ENCODE measurements around the gene CEP131. TPM values are rescaled to one million over a fixed set of nuclear protein-coding genes. Genes with fewer than 3 reads are reported as not detected.

Gene CEP131
- total and polyA plus RNA-seq, 7 donors, result 1.8 to 11.6 (median 5.0) TPM

DNA sequence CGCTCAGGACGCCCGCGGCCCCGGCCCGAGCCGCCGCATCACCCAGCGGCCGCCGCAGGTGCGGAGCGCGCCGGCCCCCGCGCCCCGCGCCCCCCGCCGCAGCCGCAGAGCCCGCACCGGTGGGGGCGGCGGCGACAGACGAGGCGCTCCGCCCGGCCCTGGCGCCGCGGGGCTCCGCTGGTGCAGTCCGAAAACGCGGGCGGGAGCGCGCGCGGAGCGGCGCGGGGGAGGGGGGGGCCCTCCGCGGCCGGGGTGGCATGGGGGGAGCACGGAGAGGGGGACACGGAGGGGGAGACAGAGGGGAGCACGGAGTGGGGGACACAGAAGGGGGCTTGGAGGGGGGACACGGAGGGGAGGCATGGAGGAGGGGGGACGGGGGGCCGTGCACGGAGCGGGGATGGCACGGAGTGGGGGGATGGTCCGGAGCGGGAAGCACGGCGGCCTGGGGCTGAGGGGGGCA is 56.7 kb downstream of the CEP131 start, which contains the start of gene AATK:
TSS of gene AATK (minus strand) at position 189 of the 460 bp plus-strand sequence. CDS start 229 bp downstream, outside the sequence.
- Histone ChIP-seq H3K27me3 (peaks cover 5 to 34% (median 20%) of the 10 kb centered on the region in 3 donors), H3K4me3 (peak within 1 kb of the TSS; percentile 21 to 46 (median 39)), H3K9me3 (no peaks in the 10 kb centered on the region), H3K4me1 (peaks cover 0 to 10% (median 9%) of the 10 kb centered on the region in 4 donors), H3K36me3 (no peaks in the 10 kb centered on the region), H3K27ac (peak within 1 kb of the TSS in 3 of 4 donors; percentile 4 to 73 (median 23))
- TF ChIP-seq POLR2A (IDR thresholded peaks at IDR 0.05), result no peak
- no peak for TF ChIP-seq CTCF (IDR thresholded peaks at IDR 0.05)
- no peak for TF ChIP-seq EP300 (IDR thresholded peaks at IDR 0.05)
- no peak for TF ChIP-seq POLR2AphosphoS5 (IDR thresholded peaks at IDR 0.05)
- WGBS, 2 donors, result 1 to 2% methylated on average over 62 of the region's 62 CpGs
- intact Hi-C loops (cut with DNase I), result no loop called here
- DNase-seq, result no peak

DNA sequence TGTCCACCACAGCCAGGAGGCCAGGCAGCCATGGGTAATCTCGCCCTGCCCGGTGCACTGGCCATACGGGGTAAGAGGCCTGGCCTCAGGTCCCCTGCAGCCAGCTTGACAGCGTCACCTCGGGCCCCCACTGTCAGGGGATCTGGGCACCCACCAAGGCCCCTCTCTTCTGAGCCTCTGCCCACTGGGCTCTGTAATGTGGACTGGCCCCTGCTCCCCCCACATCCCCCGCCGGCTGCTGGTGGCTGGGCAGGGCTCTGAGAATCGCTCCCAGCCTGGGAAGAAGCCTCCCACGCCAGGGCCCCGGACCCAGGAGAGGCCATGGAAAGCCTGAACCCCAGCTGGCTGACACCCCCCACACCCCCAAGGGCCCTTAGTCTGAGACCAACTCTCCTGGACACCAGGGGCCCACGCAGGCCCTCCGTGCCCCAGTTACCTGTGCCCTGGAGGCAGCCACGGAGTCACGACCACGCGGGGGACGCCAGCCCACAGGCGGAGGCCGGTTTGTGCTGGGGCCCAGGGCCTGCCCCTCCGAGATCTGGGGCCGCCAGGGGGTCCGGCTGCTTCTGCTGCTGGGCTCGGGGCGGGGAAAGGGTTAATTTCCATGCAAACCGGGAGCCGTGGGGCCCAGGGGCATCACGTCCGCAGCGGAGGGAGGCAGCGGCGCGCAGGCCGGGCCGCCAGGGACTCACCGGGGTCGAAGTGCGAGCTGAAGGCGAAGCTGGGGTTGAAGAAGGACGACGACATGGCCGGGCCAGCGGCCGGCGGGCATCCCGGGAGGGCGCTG is 57.3 kb downstream of the CEP131 start, which contains the start of gene PVALEF:
TSS of gene PVALEF (plus strand) at position 262 of the 787 bp plus-strand sequence. CDS start 15,720 bp downstream, outside the sequence.
- H3K9me3 ChIP-seq, result no peaks in the 10 kb centered on the region
- H3K27me3 ChIP-seq, result peaks cover 5 to 35% (median 20%) of the 10 kb centered on the region in 3 donors
- no peak for TF ChIP-seq POLR2A (IDR thresholded peaks at IDR 0.05)
- TF ChIP-seq POLR2AphosphoS5 (IDR thresholded peaks at IDR 0.05), result no peak
- H3K4me1 ChIP-seq, result peaks cover 0 to 10% (median 9%) of the 10 kb centered on the region in 4 donors
- peak within 1 kb of the TSS; percentile 21 to 46 (median 39) for H3K4me3 ChIP-seq
- peak; percentile 62 for DNase-seq
- no peaks in the 10 kb centered on the region for H3K36me3 ChIP-seq
- peak within 1 kb of the TSS in 3 of 4 donors; percentile 4 to 73 (median 23) for H3K27ac ChIP-seq
- 23 to 29% methylated on average over 46 of the region's 46 CpGs for WGBS, 2 donors
- intact Hi-C loops (cut with DNase I), result no loop called here

GRCh38 chr17:81164371-81165245 is 58.2 kb downstream of the CEP131 start:
- Histone ChIP-seq H3K4me1 (peaks cover 0 to 10% (median 9%) of the 10 kb centered on the region in 4 donors), H3K27ac (peak overlapping the region in 2 of 4 donors; percentile 23 to 73), H3K27me3 (peaks cover 5 to 44% (median 20%) of the 10 kb centered on the region in 3 donors), H3K4me3 (peak overlapping the region in 1 of 4 donors; percentile 42), H3K9me3 (no peaks in the 10 kb centered on the region), H3K36me3 (no peaks in the 10 kb centered on the region)
- intact Hi-C loops (cut with DNase I), result no loop called here
- DNase-seq, result peak; percentile 58
- WGBS, 2 donors, result 41 to 67% methylated on average over 19 of the region's 19 CpGs
- no peak for TF ChIP-seq EP300 (IDR thresholded peaks at IDR 0.05)
- no peak for TF ChIP-seq POLR2A (IDR thresholded peaks at IDR 0.05)
- no peak for TF ChIP-seq POLR2AphosphoS5 (IDR thresholded peaks at IDR 0.05)
- no peak for TF ChIP-seq CTCF (IDR thresholded peaks at IDR 0.05)

DNA sequence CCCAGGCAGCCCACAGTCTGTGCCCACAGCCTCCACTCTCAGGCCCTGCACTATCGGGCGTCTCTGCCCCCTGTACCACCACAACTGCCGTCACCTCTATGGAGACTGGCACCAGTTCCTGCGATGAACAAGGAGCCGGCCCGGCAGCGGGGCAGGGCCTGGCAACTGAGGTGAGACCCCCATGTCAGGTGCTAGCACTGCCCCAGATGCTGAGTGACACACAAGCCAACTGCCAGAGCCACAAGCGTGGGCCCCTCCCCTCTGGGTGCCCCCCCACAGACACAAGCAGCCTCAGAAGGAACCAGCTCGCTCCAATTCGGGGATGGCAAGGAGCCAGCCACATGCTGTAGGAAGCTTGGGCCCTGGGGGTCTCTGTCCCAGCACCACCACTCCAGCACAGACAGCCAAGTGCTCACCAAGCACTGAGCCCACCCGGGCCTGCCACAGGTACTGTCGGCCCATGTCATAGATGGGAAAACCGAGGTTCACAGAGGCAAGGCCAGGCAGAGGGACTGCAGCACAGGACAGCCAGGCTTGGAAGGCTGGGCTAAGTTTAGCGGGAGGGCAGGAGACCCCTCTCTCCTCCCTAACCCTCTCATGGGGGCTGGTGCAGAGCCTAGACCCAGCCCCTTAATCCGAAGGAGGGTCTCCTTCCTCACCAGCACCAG is 58.9 kb downstream of the CEP131 start:
- Histone ChIP-seq H3K27ac (no peak overlapping the region), H3K36me3 (no peaks in the 10 kb centered on the region), H3K4me3 (no peak overlapping the region), H3K9me3 (no peaks in the 10 kb centered on the region), H3K4me1 (peaks cover 0 to 10% (median 9%) of the 10 kb centered on the region in 4 donors), H3K27me3 (peaks cover 5 to 44% (median 20%) of the 10 kb centered on the region in 3 donors)
- no peak for DNase-seq
- no peak for TF ChIP-seq EP300 (IDR thresholded peaks at IDR 0.05)
- no peak for TF ChIP-seq POLR2A (IDR thresholded peaks at IDR 0.05)
- no peak for TF ChIP-seq CTCF (IDR thresholded peaks at IDR 0.05)
- no peak for TF ChIP-seq POLR2AphosphoS5 (IDR thresholded peaks at IDR 0.05)
- intact Hi-C loops (cut with DNase I), result no loop called here
- 79 to 92% methylated on average over 15 of the region's 15 CpGs for WGBS, 2 donors

All from sigmoid colon (tissue), 7 donors.